ENCODE data around the gene SELENOI.
"Not testable (repeated sequence)": the region's sequence is repeated elsewhere in the genome, so short reads cannot be mapped to it uniquely, and the experiment has no call there.

SELENOI gene

DNA sequence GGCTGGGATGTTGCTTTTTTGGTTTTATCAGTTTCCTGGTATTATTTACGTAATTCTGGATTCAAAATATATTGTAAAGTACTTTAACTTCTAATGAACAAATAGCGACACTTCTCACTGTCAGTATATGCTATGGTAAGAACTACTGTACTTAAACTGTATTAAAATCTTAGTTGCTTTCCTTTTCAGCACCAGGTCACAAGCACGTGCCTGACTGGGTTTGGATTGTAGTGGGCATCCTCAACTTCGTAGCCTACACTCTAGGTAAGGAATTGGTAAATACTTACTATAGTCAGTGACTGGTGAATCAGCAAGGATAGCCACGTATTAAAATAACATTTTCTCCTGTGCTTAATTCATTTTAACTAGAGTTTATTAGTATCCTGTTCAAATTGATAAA, 21.0 kb downstream of the SELENOI start:
- TF ChIP-seq POLR2AphosphoS5 (IDR thresholded peaks at IDR 0.05; ENCODE audit: low read depth, low read length) (no peak), TAF1 (IDR thresholded peaks at IDR 0.05; ENCODE audit: low read depth, low read length) (no peak), PAX5 (IDR thresholded peaks at IDR 0.05; ENCODE audit: insufficient read depth, low read length, severe bottlenecking) (no peak), SPI1 (IDR thresholded peaks at IDR 0.05; ENCODE audit: low read depth, low read length) (no peak), POU2F2 (IDR thresholded peaks at IDR 0.05; ENCODE audit: low read depth, low read length) (no peak), POLR2A (IDR thresholded peaks at IDR 0.05; ENCODE audit: low read depth, low read length) (no peak)
- FAIRE-seq (no peak), DNase-seq (ENCODE audit: insufficient read length, low spot score) (no peak)

DNA sequence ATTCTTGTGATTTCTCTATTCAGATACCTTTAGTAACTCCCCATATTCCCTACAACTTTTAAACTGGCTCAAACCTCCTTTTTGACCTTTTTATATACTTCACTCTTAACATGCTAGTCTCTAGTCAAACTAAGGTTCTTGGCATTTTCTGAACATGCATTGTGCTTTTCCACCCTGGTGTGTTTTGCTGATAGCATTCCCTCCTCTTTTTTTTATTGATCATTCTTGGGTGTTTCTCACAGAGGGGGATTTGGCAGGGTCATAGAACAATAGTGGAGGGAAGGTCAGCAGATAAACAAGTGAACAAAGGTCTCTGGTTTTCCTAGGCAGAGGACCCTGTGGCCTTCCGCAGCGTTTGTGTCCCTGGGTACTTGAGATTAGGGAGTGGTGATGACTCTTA, 23.7 kb downstream of the SELENOI start:
- FAIRE-seq; DNase-seq (ENCODE audit: insufficient read length, low spot score): not testable (repeated sequence)

DNA sequence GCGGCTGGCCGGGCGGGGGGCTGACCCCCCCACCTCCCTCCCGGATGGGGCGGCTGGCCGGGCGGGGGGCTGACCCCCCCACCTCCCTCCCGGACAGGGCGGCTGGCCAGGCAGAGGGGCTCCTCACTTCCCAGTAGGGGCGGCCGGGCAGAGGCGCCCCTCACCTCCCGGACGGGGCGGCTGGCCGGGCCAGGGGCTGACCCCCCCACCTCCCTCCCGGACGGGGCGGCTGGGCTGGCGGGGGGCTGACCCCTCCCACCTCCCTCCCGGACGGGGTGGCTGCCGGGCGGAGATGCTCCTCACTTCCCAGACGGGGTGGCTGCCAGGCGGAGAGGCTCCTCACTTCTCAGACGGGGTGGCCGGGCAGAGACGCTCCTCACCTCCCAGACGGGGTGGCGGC, 25.0 kb downstream of the SELENOI start:
- not testable (repeated sequence) for DNase-seq (ENCODE audit: insufficient read length, low spot score); FAIRE-seq

DNA sequence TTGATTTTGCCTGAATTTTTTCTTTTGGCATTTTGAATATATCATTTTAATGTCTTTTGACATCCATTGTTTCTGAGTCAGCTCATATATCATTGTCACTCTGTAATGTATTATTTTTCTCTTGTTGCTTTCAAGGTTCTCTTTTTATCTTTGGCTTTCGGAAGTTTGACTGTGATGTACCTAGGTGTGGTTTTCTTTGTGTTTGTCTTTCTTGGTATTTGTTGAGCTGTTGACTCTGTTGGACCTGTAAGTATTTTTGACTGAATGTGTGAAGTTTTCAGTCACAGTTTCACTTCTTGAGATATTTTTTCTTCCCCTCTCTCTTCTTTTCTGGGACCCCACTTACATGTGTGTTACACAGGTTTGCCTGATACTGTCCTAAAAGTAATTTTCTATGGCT, 30.9 kb downstream of the SELENOI start:
- no peak for TF ChIP-seq SPI1 (IDR thresholded peaks at IDR 0.05; ENCODE audit: low read depth, low read length)
- no peak for TF ChIP-seq POLR2A (IDR thresholded peaks at IDR 0.05; ENCODE audit: low read depth, low read length)
- no peak for TF ChIP-seq POU2F2 (IDR thresholded peaks at IDR 0.05; ENCODE audit: low read depth, low read length)
- TF ChIP-seq PAX5 (IDR thresholded peaks at IDR 0.05; ENCODE audit: insufficient read depth, low read length, severe bottlenecking) = no peak
- no peak for TF ChIP-seq TAF1 (IDR thresholded peaks at IDR 0.05; ENCODE audit: low read depth, low read length)
- no peak for TF ChIP-seq POLR2AphosphoS5 (IDR thresholded peaks at IDR 0.05; ENCODE audit: low read depth, low read length)
- FAIRE-seq (no peak), DNase-seq (ENCODE audit: insufficient read length, low spot score) (no peak)

DNA sequence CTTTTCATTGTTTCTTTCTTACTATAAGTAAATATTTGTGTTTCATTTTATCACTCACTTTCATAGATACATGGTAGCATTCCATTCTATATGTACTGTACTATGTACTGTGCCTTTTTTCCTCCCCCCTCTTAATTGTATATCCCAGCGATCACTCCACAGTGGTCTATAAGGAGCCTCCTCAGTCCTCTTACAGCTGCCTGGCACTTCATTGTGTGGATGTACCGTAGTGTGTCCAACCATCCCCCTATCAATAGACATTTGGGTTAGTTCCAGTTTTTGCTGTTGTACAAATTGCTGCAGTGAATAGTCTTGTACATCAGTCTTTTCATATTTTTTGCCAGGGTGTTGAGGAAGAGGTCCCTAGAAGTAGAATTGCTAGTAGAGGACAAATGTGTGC, 34.3 kb downstream of the SELENOI start:
- FAIRE-seq = no peak
- no peak for TF ChIP-seq POLR2A (IDR thresholded peaks at IDR 0.05; ENCODE audit: low read depth, low read length)

DNA sequence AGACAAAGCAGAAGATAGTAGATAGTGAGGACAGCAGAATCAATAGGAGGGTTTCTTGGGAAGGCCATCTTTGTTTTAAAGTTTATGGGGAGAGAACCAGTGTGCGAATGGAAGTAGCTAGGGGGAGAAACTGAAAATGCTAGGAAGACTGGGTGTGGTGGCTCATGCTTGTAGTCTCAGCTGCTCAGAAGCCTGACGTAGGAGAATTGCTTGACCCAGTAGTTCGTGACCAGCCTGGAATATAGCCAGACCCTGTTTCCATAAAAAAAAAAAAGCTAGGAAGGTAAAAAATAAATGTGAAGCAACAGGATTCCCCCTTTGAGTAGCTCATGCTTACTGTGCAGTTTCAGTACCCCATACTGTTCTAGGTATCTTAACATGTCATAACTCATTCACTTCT, 36.6 kb downstream of the SELENOI start:
- TF ChIP-seq SPI1 (IDR thresholded peaks at IDR 0.05; ENCODE audit: low read depth, low read length) (peak; percentile 66), POLR2A (IDR thresholded peaks at IDR 0.05; ENCODE audit: low read depth, low read length) (no peak)
- FAIRE-seq = peak; percentile 56
- DNase-seq (ENCODE audit: insufficient read length, low spot score) = no peak

More for the DNA sequence above, 34.3 kb downstream of the SELENOI start:
- no peak for DNase-seq (ENCODE audit: insufficient read length, low spot score)

DNA sequence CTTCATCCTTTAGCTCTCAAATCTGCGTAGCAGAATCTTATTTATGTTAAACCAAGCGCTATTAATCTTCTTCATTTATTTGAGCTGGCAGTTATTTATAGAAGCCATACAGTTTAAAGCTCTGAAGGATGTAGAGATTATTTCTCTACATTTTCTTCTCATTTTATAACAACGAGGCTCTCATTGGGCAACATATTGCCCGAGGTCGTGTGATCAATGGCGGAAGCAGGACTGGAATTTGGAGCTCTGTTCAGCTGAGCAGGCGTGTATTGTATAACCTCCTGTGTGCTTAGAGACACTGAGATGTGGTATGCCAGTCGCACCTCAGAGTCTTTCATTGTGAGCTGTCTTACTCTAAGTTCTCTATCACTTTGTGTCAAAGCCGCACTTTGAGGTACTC, 38.2 kb downstream of the SELENOI start:
- no peak for DNase-seq (ENCODE audit: insufficient read length, low spot score)
- TF ChIP-seq POLR2AphosphoS5 (IDR thresholded peaks at IDR 0.05; ENCODE audit: low read depth, low read length) (no peak), POLR2A (IDR thresholded peaks at IDR 0.05; ENCODE audit: low read depth, low read length) (no peak)
- no peak for FAIRE-seq

DNA sequence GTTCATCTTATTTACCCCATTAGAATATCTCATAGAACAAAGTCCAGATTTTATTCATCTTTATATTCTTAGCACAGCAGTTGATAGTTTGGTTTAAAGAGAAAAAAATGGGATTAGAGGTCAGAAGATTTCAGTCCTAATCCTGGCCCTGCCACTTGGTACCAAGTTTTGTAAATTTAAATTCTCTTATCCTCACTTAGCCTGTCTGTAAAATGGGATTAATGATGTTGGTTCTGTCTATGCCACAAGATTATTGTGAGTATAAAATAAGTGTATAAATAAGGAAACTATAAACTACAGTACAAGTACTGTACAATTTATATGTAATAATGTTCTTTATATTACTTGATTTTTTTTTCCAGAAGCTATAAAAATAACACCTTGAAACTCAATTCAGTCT, 38.7 kb downstream of the SELENOI start:
- FAIRE-seq (no peak), DNase-seq (ENCODE audit: insufficient read length, low spot score) (no peak)
- TF ChIP-seq PAX5 (IDR thresholded peaks at IDR 0.05; ENCODE audit: insufficient read depth, low read length, severe bottlenecking) (no peak), POLR2AphosphoS5 (IDR thresholded peaks at IDR 0.05; ENCODE audit: low read depth, low read length) (no peak), SPI1 (IDR thresholded peaks at IDR 0.05; ENCODE audit: low read depth, low read length) (no peak), POLR2A (IDR thresholded peaks at IDR 0.05; ENCODE audit: low read depth, low read length) (no peak), POU2F2 (IDR thresholded peaks at IDR 0.05; ENCODE audit: low read depth, low read length) (no peak), TAF1 (IDR thresholded peaks at IDR 0.05; ENCODE audit: low read depth, low read length) (no peak)

DNA sequence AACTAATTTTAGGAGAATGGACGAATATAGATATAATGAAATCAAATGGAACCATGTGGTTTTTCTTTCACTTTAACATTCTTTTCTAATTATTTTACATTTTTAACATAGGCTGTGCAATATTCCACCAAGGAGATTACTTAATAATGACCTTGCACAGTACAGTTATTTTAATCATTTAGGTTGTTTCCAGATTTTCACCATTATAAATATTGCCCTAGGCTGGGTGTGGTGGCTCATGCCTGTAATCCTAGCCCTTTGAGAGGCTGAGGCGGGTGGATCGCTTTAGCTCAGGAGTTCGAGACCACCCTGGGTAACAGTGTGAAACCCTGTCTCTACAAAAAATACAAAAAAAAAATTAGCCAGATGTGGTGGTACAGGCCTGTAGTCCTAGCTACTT, 41.2 kb downstream of the SELENOI start:
- FAIRE-seq (no peak), DNase-seq (ENCODE audit: insufficient read length, low spot score) (no peak)
- no peak for TF ChIP-seq POU2F2 (IDR thresholded peaks at IDR 0.05; ENCODE audit: low read depth, low read length)
- TF ChIP-seq POLR2AphosphoS5 (IDR thresholded peaks at IDR 0.05; ENCODE audit: low read depth, low read length) = no peak
- TF ChIP-seq TAF1 (IDR thresholded peaks at IDR 0.05; ENCODE audit: low read depth, low read length) = no peak
- no peak for TF ChIP-seq SPI1 (IDR thresholded peaks at IDR 0.05; ENCODE audit: low read depth, low read length)
- TF ChIP-seq POLR2A (IDR thresholded peaks at IDR 0.05; ENCODE audit: low read depth, low read length) = no peak
- no peak for TF ChIP-seq PAX5 (IDR thresholded peaks at IDR 0.05; ENCODE audit: insufficient read depth, low read length, severe bottlenecking)

DNA sequence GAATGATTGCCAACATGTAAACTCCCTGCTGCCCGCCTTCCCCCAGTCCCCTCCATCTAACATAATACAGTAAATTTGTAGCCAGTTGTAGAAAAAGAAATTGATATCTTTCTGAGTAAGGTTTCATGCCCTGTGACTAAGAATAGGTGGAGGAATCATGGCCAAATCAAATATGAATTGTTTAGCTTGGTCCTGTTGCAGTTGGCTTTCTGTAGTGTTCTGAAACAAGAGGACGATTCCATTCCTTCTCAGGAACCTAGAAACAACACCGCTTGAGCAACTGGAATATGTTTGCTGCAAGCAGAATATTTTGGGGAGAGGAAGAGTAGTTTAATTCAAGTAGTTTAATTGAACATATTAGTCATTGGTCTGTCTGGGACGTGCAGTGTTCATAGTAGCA, 48.8 kb downstream of the SELENOI start:
- DNase-seq (ENCODE audit: insufficient read length, low spot score) (no peak), FAIRE-seq (no peak)
- TF ChIP-seq PAX5 (IDR thresholded peaks at IDR 0.05; ENCODE audit: insufficient read depth, low read length, severe bottlenecking) = no peak
- no peak for TF ChIP-seq POLR2AphosphoS5 (IDR thresholded peaks at IDR 0.05; ENCODE audit: low read depth, low read length)
- TF ChIP-seq POU2F2 (IDR thresholded peaks at IDR 0.05; ENCODE audit: low read depth, low read length) = no peak
- no peak for TF ChIP-seq TAF1 (IDR thresholded peaks at IDR 0.05; ENCODE audit: low read depth, low read length)
- TF ChIP-seq SPI1 (IDR thresholded peaks at IDR 0.05; ENCODE audit: low read depth, low read length) = no peak
- no peak for TF ChIP-seq POLR2A (IDR thresholded peaks at IDR 0.05; ENCODE audit: low read depth, low read length)

DNA sequence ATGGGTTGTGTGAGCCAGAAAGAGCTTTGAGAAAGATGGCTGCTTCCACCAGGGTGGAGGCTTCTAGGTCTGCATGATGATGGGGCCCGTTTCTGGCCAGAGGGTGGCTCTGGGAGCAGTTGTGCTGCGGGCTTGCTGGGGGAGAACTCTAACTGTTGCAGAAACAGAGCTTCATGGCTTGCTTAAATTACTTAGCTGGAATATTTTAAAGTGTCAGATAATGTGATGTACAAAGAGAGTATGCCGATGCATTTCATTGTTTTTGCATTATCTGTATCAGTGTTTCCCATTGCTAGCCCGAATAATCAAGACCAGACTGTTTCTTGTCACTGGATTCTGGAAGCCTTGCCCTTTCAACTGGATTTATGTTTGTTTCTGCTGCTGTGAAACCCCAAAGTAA, 49.5 kb downstream of the SELENOI start:
- no peak for DNase-seq (ENCODE audit: insufficient read length, low spot score)
- no peak for TF ChIP-seq PAX5 (IDR thresholded peaks at IDR 0.05; ENCODE audit: insufficient read depth, low read length, severe bottlenecking)
- no peak for TF ChIP-seq SPI1 (IDR thresholded peaks at IDR 0.05; ENCODE audit: low read depth, low read length)
- TF ChIP-seq POU2F2 (IDR thresholded peaks at IDR 0.05; ENCODE audit: low read depth, low read length) = no peak
- TF ChIP-seq TAF1 (IDR thresholded peaks at IDR 0.05; ENCODE audit: low read depth, low read length) = no peak
- no peak for TF ChIP-seq POLR2AphosphoS5 (IDR thresholded peaks at IDR 0.05; ENCODE audit: low read depth, low read length)
- no peak for TF ChIP-seq POLR2A (IDR thresholded peaks at IDR 0.05; ENCODE audit: low read depth, low read length)
- FAIRE-seq = no peak
